IMR-90 (cell line): Measurements from ENCODE around the gene ATP10B. TPM values are rescaled to one million over a fixed set of nuclear protein-coding genes. Genes with fewer than 3 reads are reported as not detected.

ENCODE experiments used
- ATAC-seq: fragments of 200-7000 bp; cut with Tn5 transposase; 2 replicates; pipeline ENCODE4 v1.9.1; 2020; ENCODE audit warnings: low read depth, mild to moderate bottlenecking, moderate library complexity
- BruUV-seq: library from RNA; stranded (reverse); fragments of 400-500 nt; replicated peaks from 2 replicates; lab custom pipeline; 2021; lab: Mats Ljungman, UMichigan
- CTCF ChIA-PET: fragments of 300-600 bp; formaldehyde crosslinking; extraction: SDS; loops from one replicate; lab custom pipeline; 2021; ENCODE audit warnings: antibody characterized with exemption; lab: Yijun Ruan, JAX
- POLR2A ChIA-PET: fragments of 300-600 bp; sonication (Branson Sonifier 250); formaldehyde crosslinking; loops from one replicate; lab custom pipeline; 2022; ENCODE audit warnings: antibody characterized with exemption; ENCODE audit not compliant: unreplicated experiment; lab: Charles Lee
- DNase-seq: peaks from one replicate; pipeline ENCODE4 v3.0.0; 2013
- H2AFZ ChIP-seq: replicated peaks from 2 replicates; pipeline ENCODE3; 2013; ENCODE audit warnings: low read length, mild to moderate bottlenecking; ENCODE audit not compliant: poor library complexity
- H2AK5ac ChIP-seq: 2 replicates; pipeline ENCODE4 v1.6.1; 2013; ENCODE audit warnings: low read depth, low read length, inconsistent platforms
- H2AK9ac ChIP-seq: replicated peaks from 2 replicates; pipeline ENCODE3; 2013; ENCODE audit warnings: mild to moderate bottlenecking, low read depth, low read length, moderate library complexity; ENCODE audit not compliant: poor library complexity
- H2BK120ac ChIP-seq: 2 replicates; pipeline ENCODE4 v1.6.1; 2013; ENCODE audit warnings: low read depth, low read length, inconsistent platforms
- H2BK15ac ChIP-seq: 3 replicates; pipeline ENCODE4 v1.6.1; 2013; ENCODE audit warnings: low read depth, low read length, inconsistent platforms
- H2BK20ac ChIP-seq: 2 replicates; pipeline ENCODE4 v1.6.1; 2013; ENCODE audit warnings: low read depth, mild to moderate bottlenecking, inconsistent platforms, low read length, moderate library complexity
- H2BK5ac ChIP-seq: 2 replicates; pipeline ENCODE4 v1.6.1; 2013; ENCODE audit warnings: mild to moderate bottlenecking, low read depth, low read length, inconsistent platforms; ENCODE audit not compliant: poor library complexity, severe bottlenecking
- H3K14ac ChIP-seq: replicated peaks from 2 replicates; pipeline ENCODE4 v1.6.1; 2013; ENCODE audit warnings: low read depth, low read length, inconsistent platforms
- H3K18ac ChIP-seq: 2 replicates; pipeline ENCODE4 v1.6.1; 2013; ENCODE audit warnings: low read depth, low read length, control low read depth
- H3K23ac ChIP-seq: 2 replicates; pipeline ENCODE4 v1.6.1; 2013; ENCODE audit warnings: low read depth, low read length, inconsistent platforms
- H3K27ac ChIP-seq: 2 replicates; pipeline ENCODE4 v1.5.1; 2013; ENCODE audit warnings: mild to moderate bottlenecking, control low read depth, low read length; ENCODE audit not compliant: insufficient read depth
- H3K27me3 ChIP-seq: 2 replicates; pipeline ENCODE4 v1.6.1; 2013; ENCODE audit warnings: low read length; ENCODE audit not compliant: control insufficient read depth, insufficient read depth
- H3K36me3 ChIP-seq: 2 replicates; pipeline ENCODE4 v1.6.1; 2013; ENCODE audit warnings: low read length, mixed read lengths; ENCODE audit not compliant: control insufficient read depth, insufficient read depth
- H3K4ac ChIP-seq: 2 replicates; pipeline ENCODE4 v1.6.1; 2013; ENCODE audit warnings: low read depth, low read length, inconsistent platforms
- H3K4me1 ChIP-seq: 2 replicates; pipeline ENCODE4 v1.6.1; 2013; ENCODE audit warnings: low read length, mixed read lengths; ENCODE audit not compliant: control insufficient read depth, insufficient read depth
- H3K4me2 ChIP-seq: 2 replicates; pipeline ENCODE4 v1.6.1; 2013; ENCODE audit warnings: low read depth, mild to moderate bottlenecking, control low read depth, low read length, moderate library complexity
- H3K4me3 ChIP-seq: 2 replicates; pipeline ENCODE4 v1.5.1; 2013; ENCODE audit warnings: low read depth, mild to moderate bottlenecking, control low read depth, low read length, moderate library complexity; ENCODE audit not compliant: insufficient read depth
- H3K56ac ChIP-seq: 2 replicates; pipeline ENCODE4 v1.6.1; 2013; ENCODE audit warnings: low read length, inconsistent platforms; ENCODE audit not compliant: insufficient read depth; ENCODE audit errors: extremely low read depth
- H3K79me1 ChIP-seq, 2 experiments: 2 replicates each; pipeline ENCODE4 v1.6.1; 2013; ENCODE audit warnings: low read length in 2 of 2, inconsistent platforms in 1 of 2, low read depth in 1 of 2
- H3K9ac ChIP-seq: 2 replicates; pipeline ENCODE4 v1.6.1; 2013; ENCODE audit warnings: low read depth, low read length, control low read depth
- H3K9me1 ChIP-seq: 2 replicates; pipeline ENCODE4 v1.6.1; 2013; ENCODE audit warnings: low read length, inconsistent platforms; ENCODE audit not compliant: insufficient read depth
- H3K9me3 ChIP-seq: 2 replicates; pipeline ENCODE4 v1.6.1; 2013; ENCODE audit warnings: low read length; ENCODE audit not compliant: control insufficient read depth, insufficient read depth
- H4K20me1 ChIP-seq: 2 replicates; pipeline ENCODE4 v1.6.1; 2013; ENCODE audit warnings: low read length, inconsistent platforms; ENCODE audit not compliant: insufficient read depth
- H4K5ac ChIP-seq: 2 replicates; pipeline ENCODE4 v1.6.1; 2013; ENCODE audit warnings: mild to moderate bottlenecking, low read depth, low read length, control low read depth
- H4K8ac ChIP-seq, 2 experiments: 2 replicates each; pipeline ENCODE4 v1.6.1; 2013; ENCODE audit warnings: low read depth in 2 of 2, low read length in 2 of 2, control low read depth in 1 of 2, inconsistent platforms in 1 of 2
- H4K91ac ChIP-seq: 2 replicates; pipeline ENCODE4 v1.6.1; 2013; ENCODE audit warnings: low read depth, low read length, inconsistent platforms; ENCODE audit not compliant: insufficient read depth
- BHLHE40 ChIP-seq: fragments of 150-350 bp; IDR thresholded peaks from 2 replicates; pipeline ENCODE4 v1.6.1; 2016; ENCODE audit warnings: mild to moderate bottlenecking, low read depth, low read length
- CEBPB ChIP-seq: IDR thresholded peaks from 2 replicates; pipeline ENCODE4 v1.6.1; 2012; ENCODE audit warnings: low read depth, low read length, improper control_type of control experiment
- CHD1 ChIP-seq: IDR thresholded peaks from 2 replicates; pipeline ENCODE4 v1.6.1; 2012; ENCODE audit warnings: low read depth, low read length, improper control_type of control experiment
- FOS ChIP-seq: fragments of 150-350 bp; IDR thresholded peaks from 2 replicates; pipeline ENCODE4 v1.6.1; 2016; ENCODE audit warnings: low read depth, low read length
- MAFK ChIP-seq: IDR thresholded peaks from 2 replicates; pipeline ENCODE4 v1.6.1; 2012; ENCODE audit warnings: low read depth, low read length, improper control_type of control experiment
- MAZ ChIP-seq: IDR thresholded peaks from 2 replicates; pipeline ENCODE4 v1.6.1; 2012; ENCODE audit warnings: low read depth, mild to moderate bottlenecking, low read length, improper control_type of control experiment, moderate library complexity, borderline replicate concordance
- NFE2L2 ChIP-seq: fragments of 150-350 bp; IDR thresholded peaks from 2 replicates; pipeline ENCODE4 v1.6.1; 2016; ENCODE audit warnings: low read depth, mild to moderate bottlenecking, low read length
- POLR2A ChIP-seq: IDR thresholded peaks from 2 replicates; pipeline ENCODE4 v1.6.1; 2012; ENCODE audit warnings: mild to moderate bottlenecking, low read depth, low read length
- RCOR1 ChIP-seq: IDR thresholded peaks from 2 replicates; pipeline ENCODE4 v1.6.1; 2012; ENCODE audit warnings: mild to moderate bottlenecking, low read length, improper control_type of control experiment; ENCODE audit not compliant: insufficient replicate concordance
- RFX5 ChIP-seq: IDR thresholded peaks from 2 replicates; pipeline ENCODE4 v1.8.0; 2012; ENCODE audit warnings: low read depth, mild to moderate bottlenecking, low read length, moderate library complexity
- SMC3 ChIP-seq: fragments of 150-350 bp; IDR thresholded peaks from 2 replicates; pipeline ENCODE4 v1.6.1; 2016; ENCODE audit warnings: low read depth, mild to moderate bottlenecking, antibody characterized with exemption, low read length, moderate library complexity
- WGBS, 2 experiments: methylation state at CpG; one replicate each; pipeline versions ENCODE4 v1.1.5 to v1.1.7; 2013; ENCODE audit warnings: missing lambda C conversion rate in 2 of 2; ENCODE audit not compliant: insufficient read length in 1 of 2; ENCODE audit errors: extremely low coverage in 2 of 2; 5-methylcytosine and 5-hydroxymethylcytosine counted together
- dilution Hi-C: fragments of 300-500 bp; cut with HindIII; formaldehyde crosslinking; loops from one replicate; pipeline ENCODE4 v1.14.3; 2018; ENCODE audit warnings: low sequenced_read_pairs; ENCODE audit not compliant: unreplicated experiment
- in situ Hi-C: fragments of 300-500 bp; cut with MboI; formaldehyde crosslinking; loops from 3 replicates; pipeline ENCODE4 v1.14.3; 2019; ENCODE audit warnings: low sequenced_read_pairs, inconsistent platforms, mixed read lengths
- intact Hi-C: fragments of 100-400 bp; cut with micrococcal nuclease; formaldehyde crosslinking; loops from 2 replicates; pipeline ENCODE4 v1.10.0; 2022
- polyA plus RNA-seq, 3 experiments: library from polyadenylated mRNA; depleted of rRNA; stranded (reverse); fragments of >200 nt; gene quantifications; 2 replicates each; pipeline ENCODE4 v1.2.3, GENCODE V29; 2012; ENCODE audit warnings: low replicate concordance in 1 of 3
- total RNA-seq: library from RNA; depleted of rRNA; stranded (reverse); fragments of >200 nt; gene quantifications from 2 replicates; pipeline ENCODE4 v1.2.3, GENCODE V29; 2012
- TF ChIP-seq, protein P1 (sequence below): fragments of 150-350 bp; IDR thresholded peaks from 2 replicates; pipeline ENCODE4 v1.6.1; 2017; ENCODE audit warnings: mild to moderate bottlenecking, antibody characterized with exemption, low read length, low read depth
- TF ChIP-seq, protein P2 (sequence below): conservative IDR thresholded peaks from 2 replicates; pipeline ENCODE4 v1.5.1; 2012; ENCODE audit warnings: mild to moderate bottlenecking, low read depth, low read length, improper control_type of control experiment
- TF ChIP-seq, protein P3 (sequence below): fragments of 150-350 bp; IDR thresholded peaks from 2 replicates; pipeline ENCODE4 v1.6.1; 2016; ENCODE audit warnings: low read depth, mild to moderate bottlenecking, low read length, moderate library complexity, borderline replicate concordance

The ATP10B gene
- total and polyA plus RNA-seq, 2 of the 4 experiments (the other 2 are of a cell fraction) = not detected

DNA sequence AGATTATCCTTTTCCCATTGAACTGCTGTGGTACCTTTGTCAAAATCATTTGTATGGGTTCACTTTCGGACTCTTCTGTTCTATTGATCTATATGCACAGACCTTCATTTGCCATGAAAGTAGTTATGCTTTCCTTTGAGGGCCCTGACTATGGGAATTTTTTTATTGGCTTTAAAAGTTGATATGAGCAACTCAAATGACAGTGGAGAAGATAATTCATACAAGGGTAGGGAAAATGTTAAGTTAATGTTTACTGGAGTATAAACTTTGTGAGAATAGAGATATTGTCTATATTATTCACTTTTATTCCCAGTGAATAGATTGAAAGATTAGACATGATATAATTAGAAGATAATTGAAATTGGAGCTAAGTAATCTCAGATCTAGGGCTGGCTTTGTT lies 94.8 kb downstream of the ATP10B start:
- H2AFZ ChIP-seq = no peak overlapping the region
- no peak overlapping the region for H2BK120ac ChIP-seq
- H4K5ac ChIP-seq = no peak overlapping the region
- no peak overlapping the region for H3K4ac ChIP-seq
- no peak overlapping the region for H2BK20ac ChIP-seq
- H3K27ac ChIP-seq = no peak overlapping the region
- H3K27me3 ChIP-seq = no peaks in the 10 kb centered on the region
- H3K4me2 ChIP-seq = no peak overlapping the region
- ChIA-PET POLR2A (no interaction called here), CTCF (no interaction called here)
- H3K9me3 ChIP-seq = peaks cover 10% of the 10 kb centered on the region
- H3K23ac ChIP-seq = no peak overlapping the region
- no TSS peak for BruUV-seq
- H2BK15ac ChIP-seq = no peak overlapping the region
- no CpG with 5 or more reads among the region's 1 CpG for WGBS, 2 experiments
- no peaks in the 10 kb centered on the region for H3K79me1 ChIP-seq
- no peaks in the 10 kb centered on the region for H3K4me1 ChIP-seq
- no peak overlapping the region for H2BK5ac ChIP-seq
- H3K56ac ChIP-seq = no peak overlapping the region
- ATAC-seq = no peak
- in situ Hi-C loops (no loop called here), dilution Hi-C loops (no loop called here), intact Hi-C loops (no loop called here)
- no peak overlapping the region for H3K4me3 ChIP-seq
- no peak overlapping the region for H3K18ac ChIP-seq
- no peak overlapping the region for H2AK9ac ChIP-seq
- no peak for DNase-seq
- no peaks in the 10 kb centered on the region for H4K20me1 ChIP-seq
- no peak overlapping the region for H4K91ac ChIP-seq
- H2AK5ac ChIP-seq = no peak overlapping the region
- no peak overlapping the region for H3K14ac ChIP-seq
- H3K9me1 ChIP-seq = no peaks in the 10 kb centered on the region
- H4K8ac ChIP-seq = no peak overlapping the region
- H3K36me3 ChIP-seq = no peaks in the 10 kb centered on the region
- TF ChIP-seq RCOR1 = no peak
- TF ChIP-seq, protein P1, sequence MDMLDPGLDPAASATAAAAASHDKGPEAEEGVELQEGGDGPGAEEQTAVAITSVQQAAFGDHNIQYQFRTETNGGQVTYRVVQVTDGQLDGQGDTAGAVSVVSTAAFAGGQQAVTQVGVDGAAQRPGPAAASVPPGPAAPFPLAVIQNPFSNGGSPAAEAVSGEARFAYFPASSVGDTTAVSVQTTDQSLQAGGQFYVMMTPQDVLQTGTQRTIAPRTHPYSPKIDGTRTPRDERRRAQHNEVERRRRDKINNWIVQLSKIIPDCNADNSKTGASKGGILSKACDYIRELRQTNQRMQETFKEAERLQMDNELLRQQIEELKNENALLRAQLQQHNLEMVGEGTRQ = no peak
- TF ChIP-seq, protein P2, sequence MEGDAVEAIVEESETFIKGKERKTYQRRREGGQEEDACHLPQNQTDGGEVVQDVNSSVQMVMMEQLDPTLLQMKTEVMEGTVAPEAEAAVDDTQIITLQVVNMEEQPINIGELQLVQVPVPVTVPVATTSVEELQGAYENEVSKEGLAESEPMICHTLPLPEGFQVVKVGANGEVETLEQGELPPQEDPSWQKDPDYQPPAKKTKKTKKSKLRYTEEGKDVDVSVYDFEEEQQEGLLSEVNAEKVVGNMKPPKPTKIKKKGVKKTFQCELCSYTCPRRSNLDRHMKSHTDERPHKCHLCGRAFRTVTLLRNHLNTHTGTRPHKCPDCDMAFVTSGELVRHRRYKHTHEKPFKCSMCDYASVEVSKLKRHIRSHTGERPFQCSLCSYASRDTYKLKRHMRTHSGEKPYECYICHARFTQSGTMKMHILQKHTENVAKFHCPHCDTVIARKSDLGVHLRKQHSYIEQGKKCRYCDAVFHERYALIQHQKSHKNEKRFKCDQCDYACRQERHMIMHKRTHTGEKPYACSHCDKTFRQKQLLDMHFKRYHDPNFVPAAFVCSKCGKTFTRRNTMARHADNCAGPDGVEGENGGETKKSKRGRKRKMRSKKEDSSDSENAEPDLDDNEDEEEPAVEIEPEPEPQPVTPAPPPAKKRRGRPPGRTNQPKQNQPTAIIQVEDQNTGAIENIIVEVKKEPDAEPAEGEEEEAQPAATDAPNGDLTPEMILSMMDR = no peak
- no peak for TF ChIP-seq MAZ
- TF ChIP-seq CEBPB = no peak
- no peak for TF ChIP-seq BHLHE40
- TF ChIP-seq, protein P3, sequence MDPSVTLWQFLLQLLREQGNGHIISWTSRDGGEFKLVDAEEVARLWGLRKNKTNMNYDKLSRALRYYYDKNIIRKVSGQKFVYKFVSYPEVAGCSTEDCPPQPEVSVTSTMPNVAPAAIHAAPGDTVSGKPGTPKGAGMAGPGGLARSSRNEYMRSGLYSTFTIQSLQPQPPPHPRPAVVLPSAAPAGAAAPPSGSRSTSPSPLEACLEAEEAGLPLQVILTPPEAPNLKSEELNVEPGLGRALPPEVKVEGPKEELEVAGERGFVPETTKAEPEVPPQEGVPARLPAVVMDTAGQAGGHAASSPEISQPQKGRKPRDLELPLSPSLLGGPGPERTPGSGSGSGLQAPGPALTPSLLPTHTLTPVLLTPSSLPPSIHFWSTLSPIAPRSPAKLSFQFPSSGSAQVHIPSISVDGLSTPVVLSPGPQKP = no peak
- no peak for TF ChIP-seq MAFK
- no peak for TF ChIP-seq SMC3
- no peak for TF ChIP-seq FOS
- no peak for TF ChIP-seq CHD1
- TF ChIP-seq RFX5 = no peak
- TF ChIP-seq NFE2L2 = no peak
- TF ChIP-seq POLR2A = no peak
- H3K9ac ChIP-seq = no peak overlapping the region
